ENCODE measurements around the gene SLIT3.
"Not testable (repeated sequence)": the region's sequence is repeated elsewhere in the genome, so short reads cannot be mapped to it uniquely, and the experiment has no call there.

SLIT3 gene

GRCh38 chr5:168750926-168751325 lies 550.0 kb downstream of the SLIT3 start:
- in situ Hi-C loops (cut with HindIII; ENCODE audit: low pct_ligation_motif_present, low pct_unique_long_range_greater_than_20kb, low sequenced_read_pairs), result no loop called here
- DNase-seq, result no peak

GRCh38 chr5:168749391-168750100 lies 551.4 kb downstream of the SLIT3 start:
- DNase-seq, result no peak
- in situ Hi-C loops (cut with HindIII; ENCODE audit: low pct_ligation_motif_present, low pct_unique_long_range_greater_than_20kb, low sequenced_read_pairs), result no loop called here

- DNase-seq, result peak; percentile 34
- in situ Hi-C loops (cut with HindIII; ENCODE audit: low pct_ligation_motif_present, low pct_unique_long_range_greater_than_20kb, low sequenced_read_pairs), result no loop called here
Measured at GRCh38 chr5:168747987-168748777, 552.8 kb downstream of the SLIT3 start.

GRCh38 chr5:168746893-168747640 lies 553.9 kb downstream of the SLIT3 start:
- no peak for DNase-seq
- in situ Hi-C loops (cut with HindIII; ENCODE audit: low pct_ligation_motif_present, low pct_unique_long_range_greater_than_20kb, low sequenced_read_pairs), result no loop called here

DNA sequence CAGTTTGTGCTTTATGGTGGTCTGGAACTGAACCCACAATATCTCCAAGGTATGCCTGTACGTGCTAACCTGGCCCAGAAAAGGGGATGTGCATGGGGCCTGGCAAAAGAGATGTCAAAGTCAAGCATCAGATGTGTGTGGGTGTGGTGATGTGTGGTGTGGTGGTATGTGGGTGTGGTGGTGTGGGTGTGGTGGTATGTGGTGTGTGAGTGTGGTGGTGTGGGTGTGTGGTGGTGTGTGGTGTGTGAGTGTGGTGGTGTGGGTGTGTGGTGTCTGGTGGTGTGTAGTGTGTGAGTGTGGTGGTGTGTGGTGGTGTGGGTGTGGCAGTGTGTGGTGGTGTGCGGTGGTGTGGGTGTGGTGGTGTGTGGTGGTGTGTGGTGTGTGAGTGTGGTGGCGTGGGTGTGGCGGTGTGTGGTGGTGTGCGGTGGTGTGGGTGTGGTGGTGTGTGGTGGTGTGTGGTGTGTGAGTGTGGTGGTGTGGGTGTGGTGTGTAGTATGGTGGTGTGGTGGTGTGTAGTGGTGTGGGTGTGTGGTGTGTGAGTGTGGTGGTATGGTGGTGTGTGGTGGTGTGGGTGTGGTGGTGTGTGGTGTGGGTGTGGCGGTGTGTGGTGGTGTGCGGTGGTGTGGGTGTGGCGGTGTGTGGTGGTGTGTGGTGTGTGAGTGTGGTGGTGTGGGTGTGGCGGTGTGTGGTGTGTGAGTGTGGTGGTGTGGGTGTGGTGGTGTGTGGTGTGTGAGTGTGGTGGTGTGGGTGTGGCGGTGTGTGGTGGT lies 554.6 kb downstream of the SLIT3 start:
- in situ Hi-C loops (cut with HindIII; ENCODE audit: low pct_ligation_motif_present, low pct_unique_long_range_greater_than_20kb, low sequenced_read_pairs); DNase-seq: not testable (repeated sequence)

DNA sequence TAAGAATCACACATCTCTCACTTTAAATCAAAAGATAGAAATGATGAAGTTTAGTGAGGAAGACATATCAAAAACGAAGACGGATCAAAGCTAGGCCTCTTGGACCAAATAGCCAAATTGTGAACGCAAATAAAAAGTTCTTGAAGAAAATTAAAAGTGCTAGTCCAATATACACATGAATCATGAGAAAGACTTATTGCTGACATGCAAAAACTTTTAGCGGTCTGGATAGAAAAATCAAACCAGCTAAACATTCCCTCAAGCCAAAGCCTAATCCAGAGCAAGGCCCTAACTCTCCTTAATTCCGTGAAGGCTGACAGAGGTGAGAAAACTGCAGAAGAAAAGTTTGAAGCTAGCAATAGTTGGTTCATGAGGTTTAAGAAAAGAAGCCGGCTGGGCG lies 557.3 kb downstream of the SLIT3 start:
- in situ Hi-C loops (cut with HindIII; ENCODE audit: low pct_ligation_motif_present, low pct_unique_long_range_greater_than_20kb, low sequenced_read_pairs), result no loop called here
- DNase-seq, result no peak

DNA sequence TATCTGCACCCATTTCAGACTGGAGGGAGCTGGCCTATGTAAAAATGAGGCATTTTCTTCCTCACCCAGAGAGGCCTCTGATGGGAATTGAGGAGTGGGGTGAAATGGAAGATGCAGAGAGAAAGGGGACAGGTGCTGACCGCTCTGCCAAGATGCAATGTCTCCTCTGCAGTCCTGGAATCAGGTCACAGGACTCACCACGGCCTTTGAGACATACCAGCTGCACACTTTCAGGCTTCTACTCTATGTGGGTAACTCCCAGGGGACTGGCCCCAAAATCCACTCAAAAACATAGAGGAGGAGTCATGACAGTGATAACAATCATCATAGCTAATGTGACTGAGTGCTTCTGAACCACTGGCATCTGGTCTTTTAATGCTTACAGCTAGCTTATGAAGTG lies 558.6 kb downstream of the SLIT3 start:
- in situ Hi-C loops (cut with HindIII; ENCODE audit: low pct_ligation_motif_present, low pct_unique_long_range_greater_than_20kb, low sequenced_read_pairs); DNase-seq: not testable (repeated sequence)

- in situ Hi-C loops (cut with HindIII; ENCODE audit: low pct_ligation_motif_present, low pct_unique_long_range_greater_than_20kb, low sequenced_read_pairs), result no loop called here
- DNase-seq, result no peak
Measured at GRCh38 chr5:168740811-168741213, 560.1 kb downstream of the SLIT3 start.

- no peak for DNase-seq
- in situ Hi-C loops (cut with HindIII; ENCODE audit: low pct_ligation_motif_present, low pct_unique_long_range_greater_than_20kb, low sequenced_read_pairs), result no loop called here
Measured at GRCh38 chr5:168740092-168740800, 560.7 kb downstream of the SLIT3 start.

- in situ Hi-C loops (cut with HindIII; ENCODE audit: low pct_ligation_motif_present, low pct_unique_long_range_greater_than_20kb, low sequenced_read_pairs), result no loop called here
- no peak for DNase-seq
Measured at GRCh38 chr5:168737066-168737465, 563.9 kb downstream of the SLIT3 start.

- DNase-seq, result no peak
Measured at GRCh38 chr5:168736281-168736831, 564.6 kb downstream of the SLIT3 start.

DNA sequence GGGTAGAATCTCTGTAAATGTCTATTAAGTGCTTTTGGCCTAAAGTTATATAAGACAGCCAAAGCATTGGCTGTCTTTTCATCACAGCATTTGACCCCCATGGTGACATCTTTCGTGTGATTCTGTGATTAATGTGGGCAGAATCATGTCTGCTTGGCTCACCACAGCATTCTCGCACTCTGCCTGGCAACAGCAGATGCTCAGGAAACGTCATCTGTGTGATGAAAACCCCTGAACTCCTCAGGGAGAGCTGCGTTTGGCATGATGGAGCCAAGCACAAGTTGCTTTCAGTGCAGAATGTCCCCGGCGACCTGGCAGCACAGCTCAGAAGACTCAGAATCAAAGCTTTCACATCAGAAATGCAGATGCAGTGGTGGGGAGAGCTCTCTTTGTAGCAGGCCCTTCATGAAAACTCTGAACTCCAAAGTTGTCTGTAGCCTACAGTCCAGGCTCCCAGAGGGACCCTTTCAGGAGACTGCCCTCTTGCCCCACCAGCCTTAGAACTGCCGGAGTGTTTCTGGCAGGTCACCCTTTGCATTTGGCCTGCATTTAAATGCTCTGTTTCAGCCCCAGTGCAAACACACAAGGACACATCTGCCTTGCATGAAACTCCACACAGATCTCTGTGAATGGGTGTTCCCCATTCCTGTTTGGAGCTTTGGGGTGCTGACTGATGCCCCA lies 566.2 kb downstream of the SLIT3 start:
- no peak for DNase-seq
- in situ Hi-C loops (cut with HindIII; ENCODE audit: low pct_ligation_motif_present, low pct_unique_long_range_greater_than_20kb, low sequenced_read_pairs), result no loop called here

More at GRCh38 chr5:168736281-168736831, 564.6 kb downstream of the SLIT3 start:
- in situ Hi-C loops (cut with HindIII; ENCODE audit: low pct_ligation_motif_present, low pct_unique_long_range_greater_than_20kb, low sequenced_read_pairs), result no loop called here

- no peak for DNase-seq
- in situ Hi-C loops (cut with HindIII; ENCODE audit: low pct_ligation_motif_present, low pct_unique_long_range_greater_than_20kb, low sequenced_read_pairs), result no loop called here
Measured at GRCh38 chr5:168734119-168734518, 566.8 kb downstream of the SLIT3 start.

DNA sequence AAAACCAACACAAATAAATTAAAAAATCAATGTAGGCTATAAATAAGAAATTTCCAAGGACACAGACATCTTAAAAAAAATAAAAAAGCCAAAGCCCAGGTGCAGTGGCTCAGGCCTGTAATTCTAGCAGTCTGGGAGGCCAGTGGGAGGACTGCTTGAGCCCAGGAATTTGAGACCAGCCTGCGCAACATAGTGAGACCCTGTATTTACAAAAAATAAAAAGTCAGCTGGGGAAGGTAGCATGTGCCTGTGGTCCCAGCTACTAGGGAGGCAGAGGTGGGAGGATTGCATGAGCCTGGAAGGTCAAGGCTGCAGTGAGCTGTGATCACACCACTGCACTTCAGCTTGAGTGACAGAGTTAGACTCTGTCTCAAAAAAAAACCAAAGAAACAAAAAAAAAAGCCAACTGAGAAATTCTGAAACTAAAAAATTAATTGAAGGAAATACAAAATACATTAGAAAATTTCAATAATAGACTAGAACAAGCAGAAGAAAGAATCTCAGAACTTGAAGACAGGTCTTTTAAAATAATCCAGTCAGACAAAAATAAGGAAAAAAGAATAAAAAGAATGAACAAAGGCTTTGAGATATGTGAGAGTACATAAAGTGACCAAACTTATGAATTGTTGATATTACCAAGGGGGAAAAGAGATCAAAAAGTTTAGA lies 572.3 kb downstream of the SLIT3 start:
- DNase-seq, result no peak
- in situ Hi-C loops (cut with HindIII; ENCODE audit: low pct_ligation_motif_present, low pct_unique_long_range_greater_than_20kb, low sequenced_read_pairs), result no loop called here

DNA sequence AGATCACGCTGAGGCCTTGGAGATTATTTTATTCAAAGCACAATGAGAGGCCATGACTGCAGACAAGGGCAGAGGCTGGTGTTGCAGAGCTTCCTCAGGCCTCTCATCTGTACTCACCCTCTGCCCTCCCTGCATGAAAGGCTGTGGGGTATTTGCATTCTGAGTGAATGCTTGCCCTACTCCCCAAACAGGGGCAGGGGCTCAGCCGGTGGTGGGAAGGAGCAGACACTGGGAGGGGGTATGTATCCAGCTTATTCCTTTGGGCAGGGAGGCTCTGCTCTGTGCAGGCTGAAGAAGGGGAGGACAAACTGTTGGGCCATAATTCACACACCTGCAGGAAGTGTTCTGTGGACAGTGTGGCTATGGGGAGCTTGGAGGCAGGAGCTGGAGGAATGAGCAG lies 573.4 kb downstream of the SLIT3 start:
- in situ Hi-C loops (cut with HindIII; ENCODE audit: low pct_ligation_motif_present, low pct_unique_long_range_greater_than_20kb, low sequenced_read_pairs), result no loop called here
- no peak for DNase-seq

GRCh38 chr5:168726342-168726741 lies 574.6 kb downstream of the SLIT3 start:
- in situ Hi-C loops (cut with HindIII; ENCODE audit: low pct_ligation_motif_present, low pct_unique_long_range_greater_than_20kb, low sequenced_read_pairs), result no loop called here
- no peak for DNase-seq

DNA sequence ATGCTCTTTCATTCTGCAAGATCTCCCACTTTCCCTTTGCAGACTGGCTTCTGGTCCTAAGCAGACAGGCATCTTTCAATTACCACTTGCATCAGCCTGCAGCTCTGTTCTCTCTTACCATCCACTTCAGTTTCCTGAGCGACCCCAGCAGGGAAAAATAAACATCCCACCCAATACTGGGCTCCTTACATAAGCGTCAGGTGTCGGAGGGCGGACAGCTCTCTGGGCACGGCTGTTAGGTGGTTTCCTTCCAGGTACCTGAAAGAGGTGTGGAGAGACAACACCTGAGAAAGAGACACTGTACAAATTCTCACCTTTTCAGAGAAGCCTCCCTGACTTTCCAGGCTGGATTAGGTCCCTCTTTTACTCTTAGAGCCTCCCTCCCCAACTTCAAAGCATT lies 576.7 kb downstream of the SLIT3 start:
- in situ Hi-C loops (cut with HindIII; ENCODE audit: low pct_ligation_motif_present, low pct_unique_long_range_greater_than_20kb, low sequenced_read_pairs), result no loop called here
- DNase-seq, result no peak
